Measurements from ENCODE around the gene TNIK.

The TNIK gene

GRCh38 chr3:171218069-171218468 lies 242.1 kb downstream of the TNIK start:
- no peak for DNase-seq

DNA sequence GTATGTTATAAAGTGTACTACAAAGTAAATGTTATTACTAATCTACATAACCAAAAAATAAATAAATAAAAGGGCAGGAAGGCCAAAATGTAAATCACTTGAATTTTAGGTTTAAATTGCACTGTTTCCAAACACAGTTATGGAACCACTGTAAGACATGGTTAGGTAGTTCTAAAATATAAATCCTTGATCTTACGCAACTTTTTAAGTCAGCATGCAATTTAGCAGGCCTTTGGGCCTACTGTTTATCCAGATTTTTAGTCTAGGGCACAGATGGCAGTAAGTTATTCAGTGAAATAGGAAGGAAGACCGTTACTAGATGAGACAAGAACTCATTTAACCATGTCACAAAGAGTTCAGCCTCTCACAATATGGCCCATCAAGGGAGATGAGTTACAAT lies 246.3 kb downstream of the TNIK start:
- no peak for DNase-seq

GRCh38 chr3:171213178-171213577 lies 247.0 kb downstream of the TNIK start:
- DNase-seq: no peak

- DNase-seq: no peak
Measured at GRCh38 chr3:171212648-171213047, 247.6 kb downstream of the TNIK start.

DNA sequence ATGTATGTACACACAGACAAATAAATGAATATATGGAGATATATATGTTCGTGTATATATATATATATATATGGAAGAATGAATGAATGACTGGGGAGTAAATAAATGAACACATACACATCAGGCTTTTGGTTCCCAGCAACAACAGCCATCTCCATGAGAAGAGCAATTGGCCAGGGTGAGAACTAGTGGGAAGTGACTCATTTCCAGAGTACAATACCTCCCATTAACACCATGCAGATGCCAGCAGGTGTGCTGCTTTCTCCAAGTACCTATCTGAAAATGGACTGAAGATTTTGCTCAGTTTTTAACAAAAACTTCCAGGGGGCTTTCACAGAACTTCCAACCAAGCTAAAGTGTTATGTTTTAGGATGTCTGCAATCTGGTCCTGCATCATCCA lies 253.9 kb downstream of the TNIK start:
- no peak for DNase-seq

GRCh38 chr3:171204942-171205341 lies 255.3 kb downstream of the TNIK start:
- DNase-seq: no peak

DNA sequence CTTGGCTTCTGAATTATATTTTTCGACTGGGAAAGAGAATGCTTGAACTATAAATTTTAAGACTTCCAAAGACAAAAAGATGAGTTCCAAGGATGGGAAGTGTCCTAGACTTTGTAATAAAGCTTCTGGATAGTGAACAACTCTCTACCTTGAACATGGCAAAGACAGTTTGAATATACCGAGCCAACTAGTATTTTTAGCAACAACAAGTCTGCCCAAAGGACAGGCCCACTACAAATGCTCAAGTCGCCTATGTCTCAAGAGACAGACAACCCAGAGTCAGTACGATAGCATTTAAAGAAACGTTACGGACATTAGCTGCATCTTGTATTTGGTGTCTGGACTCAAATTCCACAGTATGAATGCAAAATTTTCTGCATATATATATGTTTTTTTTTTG lies 258.4 kb downstream of the TNIK start:
- no peak for DNase-seq

- DNase-seq: no peak
Measured at GRCh38 chr3:171200750-171201088, 259.5 kb downstream of the TNIK start.

DNA sequence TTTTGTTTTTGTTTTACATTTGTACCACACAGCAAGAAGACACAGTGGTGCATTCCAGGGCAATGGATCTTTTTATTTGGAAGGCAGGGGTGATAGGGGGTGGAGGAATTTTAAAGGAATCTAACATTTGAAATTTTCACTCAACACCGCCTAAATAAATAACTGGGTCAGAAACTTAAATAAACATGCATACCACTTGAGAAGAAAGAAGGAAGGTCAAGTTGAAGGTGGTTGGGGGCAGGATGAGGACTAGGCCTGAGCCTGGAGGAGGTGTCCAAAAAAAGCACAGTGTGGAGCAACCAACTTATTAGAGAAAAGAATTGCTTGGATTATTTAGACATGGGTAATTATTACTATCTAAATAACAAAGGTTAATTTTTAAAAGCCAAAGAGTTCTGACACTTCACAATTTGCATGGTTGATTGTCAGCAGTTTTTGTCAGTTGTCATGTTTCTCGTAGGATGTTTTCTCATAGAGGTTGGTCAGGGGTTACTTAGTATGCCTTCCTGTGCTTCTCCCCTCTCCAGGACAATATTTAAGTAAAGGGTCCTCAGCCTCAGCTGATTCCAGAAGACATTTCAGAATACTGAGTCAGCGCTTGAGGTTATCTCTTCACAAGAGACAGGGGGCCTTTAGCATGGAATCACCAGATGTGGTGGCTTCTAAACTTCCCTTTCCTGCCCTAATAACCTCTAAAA lies 260.0 kb downstream of the TNIK start:
- no peak for DNase-seq

DNA sequence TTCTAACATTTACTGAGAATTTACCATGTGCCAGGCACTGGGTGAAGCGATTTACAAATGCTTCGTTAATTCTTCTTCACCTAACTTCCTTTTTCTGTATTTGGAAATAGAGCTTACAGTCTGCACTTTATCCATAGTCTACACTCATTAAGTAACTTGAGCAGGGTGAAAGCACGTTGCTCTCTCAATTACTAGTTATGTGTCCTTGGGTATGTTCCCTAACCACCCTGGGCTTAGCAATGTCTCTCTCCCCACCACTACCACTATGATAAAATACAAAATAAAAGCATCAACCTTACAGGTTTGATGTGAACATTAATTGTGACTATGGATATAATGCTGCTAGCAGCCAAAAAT lies 260.8 kb downstream of the TNIK start:
- no peak for DNase-seq

GRCh38 chr3:171198781-171199472 lies 261.3 kb downstream of the TNIK start:
- no peak for DNase-seq

DNA sequence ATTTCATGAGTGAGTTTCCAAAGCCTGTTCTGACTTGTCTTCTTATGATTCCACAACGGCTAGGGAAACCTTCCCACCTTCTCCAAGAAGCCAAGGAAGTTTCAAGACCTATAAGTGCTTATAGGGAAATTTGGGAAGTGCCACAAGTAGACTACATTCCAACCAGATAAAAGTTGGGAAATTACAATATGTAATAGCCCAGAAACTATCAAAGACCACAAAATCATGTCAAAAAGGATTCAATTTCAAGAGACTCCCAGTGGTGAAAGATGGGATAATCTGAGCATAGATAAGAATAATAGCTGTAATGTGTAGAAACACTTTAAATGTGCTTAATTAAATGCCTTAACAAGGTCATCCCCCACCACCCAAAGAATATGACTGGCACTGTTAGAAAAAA lies 264.5 kb downstream of the TNIK start:
- DNase-seq: no peak

- no peak for DNase-seq
Measured at GRCh38 chr3:171194965-171195364, 265.2 kb downstream of the TNIK start.

- no peak for DNase-seq
Measured at GRCh38 chr3:171193693-171194092, 266.5 kb downstream of the TNIK start.

GRCh38 chr3:171192176-171192854 lies 267.9 kb downstream of the TNIK start:
- DNase-seq: no peak

GRCh38 chr3:171190668-171191067 lies 269.5 kb downstream of the TNIK start:
- no peak for DNase-seq

DNA sequence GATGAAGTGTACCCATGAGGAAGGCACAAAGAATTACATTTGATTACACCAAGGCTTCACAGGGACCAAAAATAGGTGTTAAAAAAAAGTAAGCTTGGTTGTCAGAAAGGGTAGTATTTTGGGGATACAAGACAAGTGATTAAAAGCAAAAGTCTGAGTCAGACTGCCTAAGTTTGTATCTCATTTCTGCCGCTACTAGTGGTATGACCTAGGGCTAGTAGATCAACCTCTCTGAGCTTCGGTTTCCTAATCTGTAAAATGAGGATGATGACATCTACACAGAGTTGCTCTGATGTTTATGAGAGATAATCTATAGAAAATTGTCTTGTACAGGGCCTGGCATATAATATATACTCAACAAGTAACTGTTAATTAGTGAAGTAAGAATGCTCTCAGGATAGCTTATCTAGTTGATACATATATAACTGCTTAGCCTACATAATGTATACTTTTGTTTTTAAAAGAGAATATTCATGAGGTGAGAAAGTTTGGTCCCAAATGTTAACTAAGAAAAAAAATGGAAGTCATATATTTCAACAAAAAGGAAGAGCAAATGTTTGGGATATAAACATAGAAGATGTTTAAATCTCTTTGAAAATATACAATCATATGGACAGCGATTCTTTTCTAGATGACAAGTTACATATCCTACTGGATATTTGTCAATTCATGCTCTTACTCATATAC lies 270.7 kb downstream of the TNIK start:
- DNase-seq: no peak

- peak; percentile 37 for DNase-seq
Measured at GRCh38 chr3:171187706-171188290, 272.4 kb downstream of the TNIK start.

DNA sequence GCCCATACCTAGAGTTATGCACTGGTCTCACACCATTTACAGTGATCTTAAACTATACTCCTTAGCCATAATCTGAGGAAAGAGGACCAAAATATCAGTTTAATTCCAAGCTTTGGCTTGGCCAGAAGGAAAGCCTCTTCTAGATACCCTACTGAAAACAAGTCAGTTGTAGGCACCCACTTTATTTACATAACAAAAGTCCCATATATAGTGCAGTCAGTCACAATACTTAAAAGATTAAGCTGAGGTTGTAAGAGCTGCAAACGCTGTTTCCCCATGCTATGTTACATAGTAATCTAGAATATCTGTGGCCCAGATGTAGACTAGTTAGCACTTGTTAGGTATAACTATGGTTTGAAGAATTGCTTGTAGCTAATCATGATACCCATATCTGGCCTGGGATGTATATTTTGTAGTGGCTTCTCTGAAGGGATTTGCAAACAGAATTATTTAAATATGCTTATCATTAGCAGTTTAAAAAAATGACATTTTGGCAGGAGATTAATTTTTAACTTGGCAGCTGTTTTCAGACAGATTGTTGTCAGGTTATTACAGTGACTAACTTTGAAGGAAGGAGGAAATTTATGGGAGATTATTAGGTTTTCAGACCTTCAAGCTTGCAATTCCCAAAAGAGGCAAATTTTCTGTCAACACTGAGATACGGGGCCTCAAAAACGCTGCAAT lies 273.2 kb downstream of the TNIK start:
- DNase-seq: no peak

DNA sequence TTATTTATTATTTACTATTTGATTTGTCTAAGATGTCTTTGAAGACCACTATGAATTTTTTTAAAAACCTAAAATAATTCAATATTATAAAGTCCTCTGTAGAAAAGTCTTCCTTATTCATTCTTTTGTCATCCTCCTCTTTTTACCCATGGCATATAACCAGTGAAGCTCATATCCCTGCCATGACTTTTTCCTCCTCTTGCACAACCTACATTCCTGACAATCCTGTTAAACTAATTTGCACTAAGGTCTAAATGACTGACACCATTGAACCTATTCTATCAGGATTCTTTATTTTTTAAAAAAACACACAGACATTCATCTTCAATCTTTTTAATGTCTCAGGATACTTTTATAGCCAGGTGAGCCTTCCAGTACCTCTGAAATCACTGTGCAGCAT lies 273.8 kb downstream of the TNIK start:
- DNase-seq: no peak

- DNase-seq: no peak
Measured at GRCh38 chr3:171185959-171186358, 274.2 kb downstream of the TNIK start.

- DNase-seq: no peak
Measured at GRCh38 chr3:171184372-171184771, 275.8 kb downstream of the TNIK start.

DNA sequence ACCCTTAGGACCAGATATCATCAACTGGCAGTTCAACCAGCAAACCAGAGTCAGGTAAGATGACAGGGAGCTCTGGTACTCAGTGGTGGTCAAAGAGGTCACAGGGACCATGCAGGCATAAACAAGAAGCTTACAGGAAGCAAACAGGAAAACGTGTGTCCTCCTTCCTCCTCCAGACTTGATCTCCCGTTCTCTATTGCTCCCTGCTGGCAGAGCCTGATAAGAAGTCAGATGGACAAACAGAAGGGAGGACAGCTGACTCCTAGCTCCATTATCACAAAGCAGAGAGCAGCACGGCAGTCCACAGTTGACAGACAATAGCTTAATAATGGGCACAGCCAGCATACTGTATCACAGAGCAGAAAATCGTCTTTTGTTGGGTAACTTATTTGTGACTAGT lies 277.2 kb downstream of the TNIK start:
- DNase-seq: no peak
